ENCODE measurements around the gene NMT1. TPM values are rescaled to one million over a fixed set of nuclear protein-coding genes. Genes with fewer than 3 reads are reported as not detected.

NMT1 gene
- total RNA-seq, 1 experiment from 2014 or later = 173 TPM

DNA sequence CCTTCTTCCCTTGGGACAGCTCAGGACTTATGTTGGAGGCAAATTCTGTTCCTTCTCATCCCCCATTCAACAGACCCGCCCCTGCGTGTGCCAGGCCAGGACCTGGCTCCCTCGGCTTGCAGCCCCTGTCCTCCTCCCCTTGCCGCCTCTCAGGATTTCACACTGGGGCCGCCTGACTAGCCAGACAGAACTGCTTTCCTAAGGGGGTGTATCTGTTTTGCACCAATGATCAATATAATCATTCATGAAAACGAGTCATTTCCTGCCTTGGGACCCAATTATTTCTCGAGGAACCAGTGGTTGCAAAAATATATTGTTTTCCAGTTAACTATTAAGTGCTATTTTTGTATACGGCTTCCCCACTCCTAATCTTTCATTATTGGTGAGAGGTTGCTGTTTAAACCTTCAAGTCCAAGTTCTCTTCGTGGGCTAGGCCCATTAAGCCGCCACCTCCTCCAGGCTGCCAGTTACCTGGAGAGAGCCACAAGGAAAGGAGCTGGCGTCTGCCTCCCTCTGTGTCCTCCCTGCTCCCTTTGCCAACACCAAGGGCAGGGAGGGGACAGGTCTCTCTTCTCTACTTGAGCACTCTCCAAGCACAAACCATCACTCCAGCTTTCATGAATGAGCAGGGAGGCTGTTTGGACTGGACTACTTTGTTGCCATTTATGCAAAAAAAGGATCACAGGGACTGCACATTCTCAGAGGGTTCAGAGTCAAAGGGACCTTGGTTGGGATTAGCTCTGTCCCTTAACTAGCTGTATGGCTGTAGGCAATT, 18.6 kb upstream of the NMT1 start:
- intact Hi-C loops (cut with micrococcal nuclease) = no loop called here
- H3K4me2 ChIP-seq (ENCODE audit: low read length) = no peak overlapping the region
- no peaks in the 10 kb centered on the region for H3K9me2 ChIP-seq (ENCODE audit: insufficient read depth)
- no peaks in the 10 kb centered on the region for H4K20me1 ChIP-seq (ENCODE audit: insufficient read depth)
- peaks cover 11 to 20% of the 10 kb centered on the region in 2 experiments for H3K4me1 ChIP-seq (ENCODE audit: control insufficient read depth in 1 of 2, insufficient read depth in 2 of 2, low read length in 2 of 2)
- no peak for TF ChIP-seq TCF7L2 (IDR thresholded peaks at IDR 0.05; ENCODE audit: borderline replicate concordance, extremely low read depth, insufficient read depth, insufficient read length)
- no peak for TF ChIP-seq ELF1 (IDR thresholded peaks at IDR 0.05; ENCODE audit: borderline replicate concordance, low read depth)
- no peak for TF ChIP-seq POLR2A (IDR thresholded peaks at IDR 0.05; ENCODE audit: borderline replicate concordance, extremely low read depth, insufficient read depth, insufficient read length)
- TF ChIP-seq RAD21 (IDR thresholded peaks at IDR 0.05; ENCODE audit: low read depth) = no peak
- TF ChIP-seq CBX3 (IDR thresholded peaks at IDR 0.05; ENCODE audit: low read depth) = no peak
- TF ChIP-seq YY1 (IDR thresholded peaks at IDR 0.05; ENCODE audit: extremely low read depth, insufficient replicate concordance, low read depth, low read length) = no peak
- TF ChIP-seq, protein P1, sequence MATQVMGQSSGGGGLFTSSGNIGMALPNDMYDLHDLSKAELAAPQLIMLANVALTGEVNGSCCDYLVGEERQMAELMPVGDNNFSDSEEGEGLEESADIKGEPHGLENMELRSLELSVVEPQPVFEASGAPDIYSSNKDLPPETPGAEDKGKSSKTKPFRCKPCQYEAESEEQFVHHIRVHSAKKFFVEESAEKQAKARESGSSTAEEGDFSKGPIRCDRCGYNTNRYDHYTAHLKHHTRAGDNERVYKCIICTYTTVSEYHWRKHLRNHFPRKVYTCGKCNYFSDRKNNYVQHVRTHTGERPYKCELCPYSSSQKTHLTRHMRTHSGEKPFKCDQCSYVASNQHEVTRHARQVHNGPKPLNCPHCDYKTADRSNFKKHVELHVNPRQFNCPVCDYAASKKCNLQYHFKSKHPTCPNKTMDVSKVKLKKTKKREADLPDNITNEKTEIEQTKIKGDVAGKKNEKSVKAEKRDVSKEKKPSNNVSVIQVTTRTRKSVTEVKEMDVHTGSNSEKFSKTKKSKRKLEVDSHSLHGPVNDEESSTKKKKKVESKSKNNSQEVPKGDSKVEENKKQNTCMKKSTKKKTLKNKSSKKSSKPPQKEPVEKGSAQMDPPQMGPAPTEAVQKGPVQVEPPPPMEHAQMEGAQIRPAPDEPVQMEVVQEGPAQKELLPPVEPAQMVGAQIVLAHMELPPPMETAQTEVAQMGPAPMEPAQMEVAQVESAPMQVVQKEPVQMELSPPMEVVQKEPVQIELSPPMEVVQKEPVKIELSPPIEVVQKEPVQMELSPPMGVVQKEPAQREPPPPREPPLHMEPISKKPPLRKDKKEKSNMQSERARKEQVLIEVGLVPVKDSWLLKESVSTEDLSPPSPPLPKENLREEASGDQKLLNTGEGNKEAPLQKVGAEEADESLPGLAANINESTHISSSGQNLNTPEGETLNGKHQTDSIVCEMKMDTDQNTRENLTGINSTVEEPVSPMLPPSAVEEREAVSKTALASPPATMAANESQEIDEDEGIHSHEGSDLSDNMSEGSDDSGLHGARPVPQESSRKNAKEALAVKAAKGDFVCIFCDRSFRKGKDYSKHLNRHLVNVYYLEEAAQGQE (IDR thresholded peaks at IDR 0.05; ENCODE audit: low read depth) = no peak
- TF ChIP-seq, protein P2, sequence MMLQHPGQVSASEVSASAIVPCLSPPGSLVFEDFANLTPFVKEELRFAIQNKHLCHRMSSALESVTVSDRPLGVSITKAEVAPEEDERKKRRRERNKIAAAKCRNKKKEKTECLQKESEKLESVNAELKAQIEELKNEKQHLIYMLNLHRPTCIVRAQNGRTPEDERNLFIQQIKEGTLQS (IDR thresholded peaks at IDR 0.05) = no peak
- TF ChIP-seq, protein P3, sequence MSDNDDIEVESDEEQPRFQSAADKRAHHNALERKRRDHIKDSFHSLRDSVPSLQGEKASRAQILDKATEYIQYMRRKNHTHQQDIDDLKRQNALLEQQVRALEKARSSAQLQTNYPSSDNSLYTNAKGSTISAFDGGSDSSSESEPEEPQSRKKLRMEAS (IDR thresholded peaks at IDR 0.05) = no peak
- TF ChIP-seq POLR2AphosphoS5 (IDR thresholded peaks at IDR 0.05; ENCODE audit: low read depth, low read length) = no peak
- no peak for TF ChIP-seq ZNF274 (IDR thresholded peaks at IDR 0.05; ENCODE audit: low read depth, low read length)
- TF ChIP-seq, protein P4, sequence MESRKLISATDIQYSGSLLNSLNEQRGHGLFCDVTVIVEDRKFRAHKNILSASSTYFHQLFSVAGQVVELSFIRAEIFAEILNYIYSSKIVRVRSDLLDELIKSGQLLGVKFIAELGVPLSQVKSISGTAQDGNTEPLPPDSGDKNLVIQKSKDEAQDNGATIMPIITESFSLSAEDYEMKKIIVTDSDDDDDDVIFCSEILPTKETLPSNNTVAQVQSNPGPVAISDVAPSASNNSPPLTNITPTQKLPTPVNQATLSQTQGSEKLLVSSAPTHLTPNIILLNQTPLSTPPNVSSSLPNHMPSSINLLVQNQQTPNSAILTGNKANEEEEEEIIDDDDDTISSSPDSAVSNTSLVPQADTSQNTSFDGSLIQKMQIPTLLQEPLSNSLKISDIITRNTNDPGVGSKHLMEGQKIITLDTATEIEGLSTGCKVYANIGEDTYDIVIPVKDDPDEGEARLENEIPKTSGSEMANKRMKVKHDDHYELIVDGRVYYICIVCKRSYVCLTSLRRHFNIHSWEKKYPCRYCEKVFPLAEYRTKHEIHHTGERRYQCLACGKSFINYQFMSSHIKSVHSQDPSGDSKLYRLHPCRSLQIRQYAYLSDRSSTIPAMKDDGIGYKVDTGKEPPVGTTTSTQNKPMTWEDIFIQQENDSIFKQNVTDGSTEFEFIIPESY (IDR thresholded peaks at IDR 0.05; ENCODE audit: extremely low read depth, insufficient replicate concordance, low read length) = no peak
- no peak for TF ChIP-seq JUND (IDR thresholded peaks at IDR 0.05)
- TF ChIP-seq CEBPB (IDR thresholded peaks at IDR 0.05; ENCODE audit: low read depth) = no peak
- TF ChIP-seq FOSL1 (IDR thresholded peaks at IDR 0.05; ENCODE audit: low read depth) = no peak
- TF ChIP-seq SP1 (IDR thresholded peaks at IDR 0.05; ENCODE audit: low read depth) = no peak
- peaks cover 34% of the 10 kb centered on the region for H3K79me2 ChIP-seq (ENCODE audit: insufficient read depth, low read length)
- ATAC-seq = no peak
- no TSS peak for BruUV-seq (replicated peaks)
- RAD21 ChIA-PET (ENCODE audit: low non-redundant PET in 1 of 2, low total read pairs in 2 of 2, uncharacterized antibody in 2 of 2, unreplicated experiment in 2 of 2) = no interaction called here
- no peak overlapping the region for H2AFZ ChIP-seq (ENCODE audit: low read depth, low read length, poor library complexity, severe bottlenecking)
- no peaks in the 10 kb centered on the region for H3K9me3 ChIP-seq (ENCODE audit: control insufficient read depth in 1 of 2, insufficient read depth in 1 of 2, low read depth in 1 of 2, low read length in 2 of 2)
- DNase-seq (ENCODE audit: low read depth, low spot score) = no peak
- H3K4me3 ChIP-seq (replicated peaks in 1 of 2; ENCODE audit: low read depth in 1 of 2, low read length in 2 of 2) = no peak overlapping the region
- H3K27ac ChIP-seq (ENCODE audit: low read depth, low read length) = no peak overlapping the region
- POLR2A ChIA-PET = no interaction called here
- CTCF ChIA-PET = no interaction called here
- no peak overlapping the region for H3K9ac ChIP-seq (ENCODE audit: low read length)
- H3K27me3 ChIP-seq (ENCODE audit: insufficient read depth, low read length) = no peaks in the 10 kb centered on the region
- H3K36me3 ChIP-seq (ENCODE audit: control insufficient read depth in 1 of 2, insufficient read depth in 2 of 2, low read length in 2 of 2) = no peaks in the 10 kb centered on the region

Data from HCT116 (cell line).